Measurements from ENCODE around the gene TEKT5.

TEKT5 gene

DNA sequence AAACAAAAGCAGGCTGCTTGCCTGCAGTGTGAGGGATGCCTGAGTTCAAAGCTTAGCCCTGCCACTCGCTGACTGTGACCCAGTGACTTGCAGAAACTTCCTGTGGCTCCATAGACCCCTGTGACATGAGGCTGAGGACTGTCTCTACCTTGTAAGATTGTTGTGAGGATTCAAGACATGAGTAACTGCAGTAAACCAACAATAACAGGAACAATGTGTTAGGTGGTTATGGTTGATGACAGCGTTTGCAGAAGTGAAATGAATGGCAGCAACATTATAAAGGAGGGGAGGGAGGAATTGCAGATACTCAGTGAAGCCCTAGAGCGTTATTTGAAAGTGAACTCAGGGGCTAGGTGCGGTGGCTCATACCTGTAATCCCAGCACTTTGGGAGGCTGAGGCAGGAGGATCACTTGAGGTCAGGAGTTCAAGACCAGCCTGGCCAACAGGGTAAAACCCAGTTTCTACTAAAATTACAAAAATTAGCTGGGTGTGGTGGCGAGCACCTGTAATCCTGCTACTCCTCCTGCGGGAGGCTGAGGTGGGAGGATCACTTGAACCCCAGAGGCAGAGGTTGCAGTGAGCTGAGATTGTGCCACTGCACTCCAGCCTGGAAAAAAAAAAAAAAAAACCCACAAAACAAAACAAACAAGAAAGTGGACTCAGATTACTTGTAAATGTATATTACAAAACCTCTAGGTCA, 80.8 kb downstream of the TEKT5 start:
- in situ Hi-C loops (cut with HindIII; ENCODE audit: low sequenced_read_pairs) = no loop called here

- in situ Hi-C loops (cut with HindIII; ENCODE audit: low sequenced_read_pairs) = no loop called here
These were observed 82.0 kb downstream of the TEKT5 start for GRCh38 chr16:10612649-10613179.

DNA sequence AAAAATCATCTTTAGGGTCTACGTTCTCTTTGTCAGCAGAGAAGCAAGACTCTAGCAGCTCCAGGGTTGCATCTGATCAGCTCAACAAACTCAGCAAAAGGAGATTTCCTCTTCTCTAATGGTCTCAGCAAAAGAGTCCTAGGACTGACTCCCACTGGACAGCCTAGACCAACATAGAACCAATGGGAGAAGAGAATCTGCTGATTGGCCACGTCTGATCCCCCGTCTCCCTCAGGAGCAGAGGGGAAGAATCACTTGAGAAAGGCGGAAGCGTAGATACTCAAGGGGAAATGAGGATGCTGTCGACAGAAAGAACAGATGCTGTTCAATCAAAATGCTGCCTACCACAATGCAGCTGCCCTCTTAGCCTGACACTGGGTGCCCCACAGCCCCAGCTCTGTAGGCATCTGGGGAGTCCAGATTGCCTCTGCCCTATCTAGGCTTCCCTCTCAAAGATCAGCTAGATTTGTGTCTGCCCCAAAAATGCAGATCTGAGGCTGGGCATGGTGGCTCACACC, 82.8 kb downstream of the TEKT5 start:
- in situ Hi-C loops (cut with HindIII; ENCODE audit: low sequenced_read_pairs) = no loop called here

DNA sequence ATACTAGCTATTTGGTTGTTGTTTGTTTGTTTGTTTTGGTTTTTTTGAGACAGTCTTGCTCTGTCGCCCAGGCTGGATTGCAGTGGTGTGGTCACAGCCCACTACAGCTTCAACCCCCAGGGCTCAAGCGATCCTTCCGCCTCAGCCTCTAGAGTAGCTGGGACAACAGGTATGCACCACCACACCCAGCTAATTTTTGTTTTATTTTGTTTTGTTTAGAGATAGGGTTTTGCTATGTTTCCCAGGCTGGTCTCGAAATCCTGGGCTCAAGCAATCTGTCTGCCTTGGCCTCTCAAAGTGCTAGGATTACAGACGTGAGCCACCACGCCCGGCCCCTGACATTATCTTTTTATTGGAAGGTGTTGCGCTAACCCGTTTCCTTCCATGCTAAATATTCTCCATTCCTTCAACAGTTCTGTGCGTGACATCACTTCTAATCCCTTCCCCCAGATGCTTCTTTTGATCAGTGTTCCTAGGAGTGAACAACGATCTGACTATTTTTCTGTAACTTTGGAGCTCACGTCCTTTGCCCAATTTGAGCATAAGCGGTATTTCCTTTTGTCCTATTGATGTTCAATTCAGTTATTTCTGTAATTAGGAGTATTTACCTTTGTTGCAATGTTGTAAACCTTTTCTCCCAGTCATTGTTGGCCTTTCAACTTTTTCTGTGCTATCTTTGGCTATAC, 84.1 kb downstream of the TEKT5 start:
- in situ Hi-C loops (cut with HindIII; ENCODE audit: low sequenced_read_pairs) = no loop called here

- in situ Hi-C loops (cut with HindIII; ENCODE audit: low sequenced_read_pairs) = no loop called here
These were observed 85.3 kb downstream of the TEKT5 start for GRCh38 chr16:10609402-10609774.

- in situ Hi-C loops (cut with HindIII; ENCODE audit: low sequenced_read_pairs) = no loop called here
These were observed 85.9 kb downstream of the TEKT5 start for GRCh38 chr16:10608687-10609401.

- in situ Hi-C loops (cut with HindIII; ENCODE audit: low sequenced_read_pairs) = no loop called here
These were observed 87.6 kb downstream of the TEKT5 start for GRCh38 chr16:10607157-10607556.

DNA sequence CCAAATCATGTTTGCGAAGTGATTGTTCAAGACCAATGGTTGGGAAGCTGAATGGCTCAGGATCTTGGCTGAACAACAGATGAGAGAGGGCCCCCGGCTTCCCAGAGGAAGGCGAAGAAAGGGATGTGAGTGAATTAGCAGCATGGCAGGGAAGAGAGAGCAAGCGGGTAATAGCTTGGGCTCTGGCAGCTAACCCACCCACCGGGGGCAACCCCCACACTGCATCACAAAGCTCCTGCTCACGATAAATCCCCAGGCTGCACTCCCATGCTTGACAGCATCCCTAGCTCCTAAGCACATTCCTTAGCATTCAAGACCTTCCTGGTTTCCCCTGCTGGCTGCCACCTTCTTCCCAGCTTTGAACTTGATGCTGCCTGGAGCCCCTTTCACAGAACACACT, 88.1 kb downstream of the TEKT5 start:
- in situ Hi-C loops (cut with HindIII; ENCODE audit: low sequenced_read_pairs) = no loop called here

- in situ Hi-C loops (cut with HindIII; ENCODE audit: low sequenced_read_pairs) = no loop called here
These were observed 89.1 kb downstream of the TEKT5 start for GRCh38 chr16:10605636-10606035.

- in situ Hi-C loops (cut with HindIII; ENCODE audit: low sequenced_read_pairs) = no loop called here
These were observed 93.0 kb downstream of the TEKT5 start for GRCh38 chr16:10601444-10602408.

DNA sequence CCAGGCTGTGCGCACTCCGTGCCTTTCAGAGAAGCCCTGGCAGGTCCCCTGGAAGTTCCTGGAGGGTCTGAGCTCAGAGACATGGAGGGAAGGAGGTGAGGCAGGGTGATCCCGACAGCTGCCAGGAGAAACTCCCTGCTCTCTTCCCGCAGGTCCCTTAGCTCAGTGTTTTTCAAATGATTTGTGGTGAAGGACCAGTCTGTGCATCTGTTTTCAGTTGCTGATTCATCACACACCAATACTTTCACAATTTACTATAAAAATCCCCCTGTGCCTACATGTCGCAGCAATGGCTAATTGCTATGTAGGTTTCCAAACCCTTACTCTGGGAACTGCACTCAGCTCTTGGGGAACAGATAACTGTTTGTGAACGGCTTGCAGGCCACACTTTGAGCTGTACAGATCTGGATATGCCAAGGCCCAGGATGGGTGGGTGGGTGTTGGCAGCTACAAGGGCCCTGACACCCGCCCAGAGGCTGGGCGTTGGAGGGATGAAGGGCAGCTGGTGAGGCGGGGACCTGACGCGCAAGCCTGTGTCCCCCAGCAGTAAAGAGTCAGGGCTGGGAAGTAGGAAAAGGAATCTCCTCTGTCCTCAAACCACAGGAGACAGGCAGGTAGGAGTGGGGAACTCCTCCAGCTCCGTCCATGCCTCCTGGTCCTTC, 93.8 kb downstream of the TEKT5 start:
- in situ Hi-C loops (cut with HindIII; ENCODE audit: low sequenced_read_pairs) = no loop called here

DNA sequence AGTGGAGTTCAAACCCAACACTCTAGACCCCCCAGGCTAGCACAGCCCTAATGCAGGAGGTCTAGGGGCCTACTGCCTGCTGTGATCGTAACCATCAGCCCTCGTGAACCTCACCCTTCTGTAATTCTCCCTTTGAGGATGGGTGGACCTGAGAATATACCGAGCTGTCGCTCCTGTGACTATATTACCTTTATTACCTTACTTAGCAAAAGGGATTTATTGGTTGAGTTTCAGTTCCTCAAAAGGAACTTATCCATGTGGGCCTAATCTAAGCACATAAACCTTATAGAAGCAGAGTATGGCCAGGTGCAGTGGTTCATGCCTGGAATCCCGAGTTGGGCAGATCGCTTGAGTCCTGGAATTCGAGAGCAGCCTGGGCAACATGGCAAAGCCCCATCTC, 95.1 kb downstream of the TEKT5 start:
- in situ Hi-C loops (cut with HindIII; ENCODE audit: low sequenced_read_pairs) = no loop called here

- in situ Hi-C loops (cut with HindIII; ENCODE audit: low sequenced_read_pairs) = no loop called here
These were observed 96.6 kb downstream of the TEKT5 start for GRCh38 chr16:10598157-10598556.

GRCh38 chr16:10597187-10597601, 97.5 kb downstream of the TEKT5 start:
- in situ Hi-C loops (cut with HindIII; ENCODE audit: low sequenced_read_pairs) = no loop called here

DNA sequence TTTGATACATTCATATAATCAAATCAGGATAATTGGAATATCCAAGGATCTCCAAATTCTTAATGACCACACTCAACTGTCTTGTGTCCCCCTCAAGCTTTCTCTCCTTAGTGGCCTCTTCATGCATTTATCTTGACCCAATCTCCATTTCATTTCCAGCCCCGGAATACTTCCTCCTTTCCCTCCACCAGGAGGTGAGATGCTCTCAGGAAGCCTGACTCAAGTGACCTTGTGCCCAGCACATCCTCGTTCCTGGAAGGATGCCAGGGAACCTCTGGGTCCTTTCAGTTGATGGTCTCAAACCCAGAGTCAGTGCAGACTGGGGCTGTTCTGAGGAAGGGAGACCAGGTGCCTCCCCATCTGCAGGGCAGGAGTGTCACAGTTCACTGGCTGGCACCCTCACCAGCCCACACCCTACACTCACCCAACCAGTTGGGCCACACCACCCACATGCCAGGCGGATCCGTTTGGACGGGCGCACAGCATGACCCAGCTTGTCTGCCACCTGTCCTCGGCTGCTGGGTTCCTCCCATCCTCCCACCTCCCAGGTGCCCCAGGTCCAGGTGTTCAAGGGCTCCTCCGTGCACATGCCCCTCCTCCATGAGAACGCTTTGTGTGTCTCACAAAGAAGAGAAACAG, 100.3 kb downstream of the TEKT5 start:
- in situ Hi-C loops (cut with HindIII; ENCODE audit: low sequenced_read_pairs) = loop anchor here (5.0 kb wide), 2 partner anchors 58 to 88 kb away; no protein-coding TSS in a partner anchor

GRCh38 chr16:10592611-10593010, 102.1 kb downstream of the TEKT5 start:
- in situ Hi-C loops (cut with HindIII; ENCODE audit: low sequenced_read_pairs) = loop anchor here (5.0 kb wide), 2 partner anchors 60 to 90 kb away; no protein-coding TSS in a partner anchor

DNA sequence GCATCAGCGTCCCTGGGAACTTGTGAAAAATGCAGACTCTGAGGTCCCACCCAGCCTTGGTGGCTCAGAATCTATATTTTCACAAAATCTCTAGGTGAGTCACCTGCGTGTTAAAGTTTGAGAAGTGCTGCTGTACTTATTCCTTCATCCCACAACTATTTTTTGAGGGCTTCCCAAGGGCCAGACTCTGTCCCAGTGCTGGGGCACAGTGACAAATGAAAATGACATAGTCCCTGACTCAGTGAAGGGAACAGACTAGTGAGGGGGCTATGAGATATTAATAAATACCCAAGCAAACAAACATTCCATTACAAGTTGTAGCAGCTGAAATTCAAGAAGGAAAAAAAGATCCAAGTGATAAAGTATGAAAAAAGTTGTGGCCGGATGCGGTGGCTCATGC, 104.4 kb downstream of the TEKT5 start:
- in situ Hi-C loops (cut with HindIII; ENCODE audit: low sequenced_read_pairs) = loop anchor here (5.0 kb wide), 2 partner anchors 62 to 92 kb away; no protein-coding TSS in a partner anchor

DNA sequence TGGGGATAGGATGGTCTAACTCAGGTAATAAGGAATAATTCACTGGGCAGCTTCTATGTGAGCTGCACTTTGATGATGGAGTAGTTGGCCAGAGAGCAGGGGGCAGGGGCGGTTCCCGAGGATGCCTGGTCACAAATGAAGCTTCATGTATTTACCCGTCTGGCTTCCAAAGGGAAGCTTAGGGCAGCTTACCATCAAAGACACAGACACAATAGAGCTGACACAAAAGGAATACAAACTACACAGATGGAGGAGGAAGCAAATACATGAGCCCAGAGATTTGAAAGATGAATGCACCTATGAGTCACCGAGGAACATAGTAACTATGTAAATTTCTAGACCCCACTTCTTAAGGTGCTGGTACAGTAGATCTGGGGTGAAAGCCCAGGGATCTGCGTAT, 105.6 kb downstream of the TEKT5 start:
- in situ Hi-C loops (cut with HindIII; ENCODE audit: low sequenced_read_pairs) = no loop called here

DNA sequence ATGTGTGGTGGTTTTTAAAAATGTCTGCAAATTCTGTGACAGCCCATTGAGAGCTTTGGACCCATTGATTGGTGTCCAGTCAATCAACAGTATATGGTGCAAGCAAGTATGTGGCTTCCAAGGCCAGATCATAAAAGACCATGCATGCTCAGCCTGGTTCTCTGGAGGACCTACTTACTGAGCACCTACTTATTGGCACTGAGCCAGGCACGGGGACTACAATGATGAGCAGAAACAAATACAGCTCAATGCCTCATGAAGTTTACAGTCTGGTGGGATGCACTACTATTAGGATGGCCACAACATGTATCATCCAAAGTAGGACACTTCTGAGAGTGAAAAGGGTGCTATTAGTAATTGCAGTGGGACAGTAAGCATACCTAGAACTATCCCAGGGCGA, 107.1 kb downstream of the TEKT5 start:
- in situ Hi-C loops (cut with HindIII; ENCODE audit: low sequenced_read_pairs) = no loop called here
